ENCODE measurements around the gene MYBPC2. TPM values are rescaled to one million over a fixed set of nuclear protein-coding genes. Genes with fewer than 3 reads are reported as not detected.
A peak's percentile ranks its signal among the peaks of the same experiment; 100 is the strongest.

Gene MYBPC2
- total and polyA plus RNA-seq, 9 of the 15 experiments (the other 6 are each of a cell fraction or from before 2014, with no cell fraction given) = 0.01 to 0.14 (median 0.04) TPM; not detected in 6

GRCh38 chr19:50431343-50432220, 1.1 kb upstream of the MYBPC2 start (continued):
- TF ChIP-seq, protein P1, sequence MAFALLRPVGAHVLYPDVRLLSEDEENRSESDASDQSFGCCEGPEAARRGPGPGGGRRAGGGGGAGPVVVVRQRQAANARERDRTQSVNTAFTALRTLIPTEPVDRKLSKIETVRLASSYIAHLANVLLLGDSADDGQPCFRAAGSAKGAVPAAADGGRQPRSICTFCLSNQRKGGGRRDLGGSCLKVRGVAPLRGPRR (CRISPR knock-in tag; IDR thresholded peaks at IDR 0.05) = no peak
- TF ChIP-seq IRF1 (CRISPR knock-in tag; IDR thresholded peaks at IDR 0.05; ENCODE audit: borderline replicate concordance) = no peak
- no peak for TF ChIP-seq SMARCE1 (IDR thresholded peaks at IDR 0.05)
- TF ChIP-seq, protein P2, sequence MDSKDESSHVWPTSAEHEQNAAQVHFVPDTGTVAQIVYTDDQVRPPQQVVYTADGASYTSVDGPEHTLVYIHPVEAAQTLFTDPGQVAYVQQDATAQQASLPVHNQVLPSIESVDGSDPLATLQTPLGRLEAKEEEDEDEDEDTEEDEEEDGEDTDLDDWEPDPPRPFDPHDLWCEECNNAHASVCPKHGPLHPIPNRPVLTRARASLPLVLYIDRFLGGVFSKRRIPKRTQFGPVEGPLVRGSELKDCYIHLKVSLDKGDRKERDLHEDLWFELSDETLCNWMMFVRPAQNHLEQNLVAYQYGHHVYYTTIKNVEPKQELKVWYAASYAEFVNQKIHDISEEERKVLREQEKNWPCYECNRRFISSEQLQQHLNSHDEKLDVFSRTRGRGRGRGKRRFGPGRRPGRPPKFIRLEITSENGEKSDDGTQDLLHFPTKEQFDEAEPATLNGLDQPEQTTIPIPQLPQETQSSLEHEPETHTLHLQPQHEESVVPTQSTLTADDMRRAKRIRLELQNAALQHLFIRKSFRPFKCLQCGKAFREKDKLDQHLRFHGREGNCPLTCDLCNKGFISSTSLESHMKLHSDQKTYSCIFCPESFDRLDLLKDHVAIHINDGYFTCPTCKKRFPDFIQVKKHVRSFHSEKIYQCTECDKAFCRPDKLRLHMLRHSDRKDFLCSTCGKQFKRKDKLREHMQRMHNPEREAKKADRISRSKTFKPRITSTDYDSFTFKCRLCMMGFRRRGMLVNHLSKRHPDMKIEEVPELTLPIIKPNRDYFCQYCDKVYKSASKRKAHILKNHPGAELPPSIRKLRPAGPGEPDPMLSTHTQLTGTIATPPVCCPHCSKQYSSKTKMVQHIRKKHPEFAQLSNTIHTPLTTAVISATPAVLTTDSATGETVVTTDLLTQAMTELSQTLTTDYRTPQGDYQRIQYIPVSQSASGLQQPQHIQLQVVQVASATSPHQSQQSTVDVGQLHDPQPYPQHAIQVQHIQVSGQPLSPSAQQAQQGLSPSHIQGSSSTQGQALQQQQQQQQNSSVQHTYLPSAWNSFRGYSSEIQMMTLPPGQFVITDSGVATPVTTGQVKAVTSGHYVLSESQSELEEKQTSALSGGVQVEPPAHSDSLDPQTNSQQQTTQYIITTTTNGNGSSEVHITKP (IDR thresholded peaks at IDR 0.05; ENCODE audit: partially characterized antibody) = no peak
- no peak for TF ChIP-seq ZFPM2 (CRISPR knock-in tag; IDR thresholded peaks at IDR 0.05)
- no peak for TF ChIP-seq ZNF232 (CRISPR knock-in tag; IDR thresholded peaks at IDR 0.05)
- TF ChIP-seq POLR3G (IDR thresholded peaks at IDR 0.05; ENCODE audit: extremely low read depth, insufficient read length, insufficient replicate concordance) = no peak
- no peak; the same call in 1 of the 2 replicates for TF ChIP-seq RB1 (IDR thresholded peaks at IDR 0.05; ENCODE audit: low read depth)
- TF ChIP-seq ARID3B (CRISPR knock-in tag; IDR thresholded peaks at IDR 0.05; ENCODE audit: borderline replicate concordance) = 0 out of 2 replicates have a peak, but pooled peaks have one; percentile 20
- TF ChIP-seq ARID2 (IDR thresholded peaks at IDR 0.05) = no peak
- TF ChIP-seq ZNF277 (CRISPR knock-in tag; IDR thresholded peaks at IDR 0.05; ENCODE audit: borderline replicate concordance) = no peak
- TF ChIP-seq MAZ (CRISPR knock-in tag; conservative IDR thresholded peaks at IDR 0.05 in 1 of 2, IDR thresholded peaks at IDR 0.05 in 1 of 2) = peak; percentile 67 to 77; a peak in 3 of 4 replicates
- TF ChIP-seq ZBTB7A (IDR thresholded peaks at IDR 0.05; ENCODE audit: borderline replicate concordance, control insufficient read depth, low read depth, low read length) = no peak
- TF ChIP-seq HES1 (IDR thresholded peaks at IDR 0.05; ENCODE audit: low read depth) = peak; percentile 61; the same call in 1 of the 2 replicates

All from K562 (cell line).